Mucosa of stomach (tissue), 1 donor: ENCODE data around the gene MAGI2.

Experiments used
- H3K27me3 ChIP-seq: one replicate; pipeline ENCODE4 v1.7.0; 2013; ENCODE audit warnings: mild to moderate bottlenecking, low read length; ENCODE audit not compliant: control insufficient read depth, insufficient read depth
- H3K36me3 ChIP-seq: one replicate; pipeline ENCODE4 v1.7.0; 2013; ENCODE audit warnings: low read length; ENCODE audit not compliant: control insufficient read depth, insufficient read depth
- H3K4me1 ChIP-seq: one replicate; pipeline ENCODE4 v1.7.0; 2013; ENCODE audit warnings: mild to moderate bottlenecking, low read length; ENCODE audit not compliant: control insufficient read depth, insufficient read depth
- H3K4me3 ChIP-seq: one replicate; pipeline ENCODE4 v1.7.0; 2013; ENCODE audit warnings: low read length
- H3K9ac ChIP-seq: one replicate; pipeline ENCODE4 v1.7.0; 2013; ENCODE audit warnings: mild to moderate bottlenecking, low read length, moderate library complexity
- H3K9me3 ChIP-seq: one replicate; pipeline ENCODE4 v1.7.0; 2013; ENCODE audit warnings: mild to moderate bottlenecking, low read length, moderate library complexity; ENCODE audit not compliant: control insufficient read depth
- donor health status: Pancreatic carcinoma.

Gene MAGI2

GRCh38 chr7:79357101-79357500 is 96.4 kb downstream of the MAGI2 start:
- Histone ChIP-seq H3K36me3 (no peaks in the 10 kb centered on the region), H3K9me3 (no peaks in the 10 kb centered on the region), H3K27me3 (no peaks in the 10 kb centered on the region), H3K9ac (no peak overlapping the region), H3K4me3 (no peak overlapping the region), H3K4me1 (no peaks in the 10 kb centered on the region)

- Histone ChIP-seq H3K36me3 (no peaks in the 10 kb centered on the region), H3K4me1 (no peaks in the 10 kb centered on the region), H3K27me3 (no peaks in the 10 kb centered on the region), H3K9me3 (no peaks in the 10 kb centered on the region), H3K9ac (no peak overlapping the region), H3K4me3 (no peak overlapping the region)
Measured at GRCh38 chr7:79353720-79354468, 99.6 kb downstream of the MAGI2 start.

- no peak overlapping the region for H3K4me3 ChIP-seq
- no peak overlapping the region for H3K9ac ChIP-seq
- H3K36me3 ChIP-seq: no peaks in the 10 kb centered on the region
- no peaks in the 10 kb centered on the region for H3K27me3 ChIP-seq
- no peaks in the 10 kb centered on the region for H3K9me3 ChIP-seq
- no peaks in the 10 kb centered on the region for H3K4me1 ChIP-seq
Measured at GRCh38 chr7:79352323-79352722, 101.1 kb downstream of the MAGI2 start.

GRCh38 chr7:79347351-79347750 is 106.1 kb downstream of the MAGI2 start:
- no peaks in the 10 kb centered on the region for H3K27me3 ChIP-seq
- H3K4me1 ChIP-seq: no peaks in the 10 kb centered on the region
- no peak overlapping the region for H3K9ac ChIP-seq
- no peak overlapping the region for H3K4me3 ChIP-seq
- no peaks in the 10 kb centered on the region for H3K9me3 ChIP-seq
- H3K36me3 ChIP-seq: no peaks in the 10 kb centered on the region

- H3K27me3 ChIP-seq: no peaks in the 10 kb centered on the region
- H3K36me3 ChIP-seq: no peaks in the 10 kb centered on the region
- H3K4me1 ChIP-seq: no peaks in the 10 kb centered on the region
- H3K4me3 ChIP-seq: no peak overlapping the region
- H3K9ac ChIP-seq: no peak overlapping the region
- H3K9me3 ChIP-seq: no peaks in the 10 kb centered on the region
Measured at GRCh38 chr7:79341902-79342301, 111.6 kb downstream of the MAGI2 start.

- Histone ChIP-seq H3K4me3 (no peak overlapping the region), H3K36me3 (no peaks in the 10 kb centered on the region), H3K9ac (no peak overlapping the region), H3K4me1 (no peaks in the 10 kb centered on the region), H3K27me3 (no peaks in the 10 kb centered on the region), H3K9me3 (no peaks in the 10 kb centered on the region)
Measured at GRCh38 chr7:79340212-79340611, 113.3 kb downstream of the MAGI2 start.

GRCh38 chr7:79339208-79339925 is 114.1 kb downstream of the MAGI2 start:
- no peak overlapping the region for H3K9ac ChIP-seq
- no peaks in the 10 kb centered on the region for H3K4me1 ChIP-seq
- H3K4me3 ChIP-seq: no peak overlapping the region
- H3K36me3 ChIP-seq: no peaks in the 10 kb centered on the region
- no peaks in the 10 kb centered on the region for H3K9me3 ChIP-seq
- no peaks in the 10 kb centered on the region for H3K27me3 ChIP-seq

GRCh38 chr7:79337717-79338116 is 115.8 kb downstream of the MAGI2 start:
- Histone ChIP-seq H3K4me3 (no peak overlapping the region), H3K36me3 (no peaks in the 10 kb centered on the region), H3K4me1 (no peaks in the 10 kb centered on the region), H3K9me3 (no peaks in the 10 kb centered on the region), H3K9ac (no peak overlapping the region), H3K27me3 (no peaks in the 10 kb centered on the region)

- no peaks in the 10 kb centered on the region for H3K27me3 ChIP-seq
- H3K9ac ChIP-seq: no peak overlapping the region
- no peaks in the 10 kb centered on the region for H3K9me3 ChIP-seq
- no peaks in the 10 kb centered on the region for H3K36me3 ChIP-seq
- no peaks in the 10 kb centered on the region for H3K4me1 ChIP-seq
- H3K4me3 ChIP-seq: no peak overlapping the region
Measured at GRCh38 chr7:79334841-79335240, 118.6 kb downstream of the MAGI2 start.

GRCh38 chr7:79334334-79334733 is 119.1 kb downstream of the MAGI2 start:
- H3K4me3 ChIP-seq: no peak overlapping the region
- no peaks in the 10 kb centered on the region for H3K9me3 ChIP-seq
- no peaks in the 10 kb centered on the region for H3K27me3 ChIP-seq
- no peak overlapping the region for H3K9ac ChIP-seq
- H3K36me3 ChIP-seq: no peaks in the 10 kb centered on the region
- no peaks in the 10 kb centered on the region for H3K4me1 ChIP-seq

- Histone ChIP-seq H3K4me1 (no peaks in the 10 kb centered on the region), H3K4me3 (no peak overlapping the region), H3K27me3 (no peaks in the 10 kb centered on the region), H3K9ac (no peak overlapping the region), H3K36me3 (no peaks in the 10 kb centered on the region), H3K9me3 (no peaks in the 10 kb centered on the region)
Measured at GRCh38 chr7:79332091-79332490, 121.4 kb downstream of the MAGI2 start.

- H3K9ac ChIP-seq: no peak overlapping the region
Measured at GRCh38 chr7:79329464-79329863, 124.0 kb downstream of the MAGI2 start.

More at GRCh38 chr7:79329464-79329863, 124.0 kb downstream of the MAGI2 start:
- no peaks in the 10 kb centered on the region for H3K4me1 ChIP-seq
- no peaks in the 10 kb centered on the region for H3K9me3 ChIP-seq
- H3K36me3 ChIP-seq: no peaks in the 10 kb centered on the region
- no peak overlapping the region for H3K4me3 ChIP-seq
- H3K27me3 ChIP-seq: no peaks in the 10 kb centered on the region
